Liver (tissue), 9 donors: ENCODE measurements around the gene ASMTL. TPM values are rescaled to one million over a fixed set of nuclear protein-coding genes. Genes with fewer than 3 reads are reported as not detected.

Experiments used
- DNase-seq: peaks from one replicate; pipeline ENCODE4 v3.0.0-alpha.2; 2017; ENCODE audit warnings: low spot score
- H3K27ac ChIP-seq, 2 donors: one replicate each; pipeline ENCODE4 v1.7.0; 2013; ENCODE audit warnings: inconsistent platforms in 2 of 2, low read length in 2 of 2, control low read depth in 1 of 2, low read depth in 1 of 2, mild to moderate bottlenecking in 1 of 2
- H3K27me3 ChIP-seq, 4 donors: one replicate each; pipeline versions ENCODE4 v1.6.1 to v1.7.0; 2013; ENCODE audit warnings: low read length in 3 of 4, inconsistent platforms in 1 of 4, mild to moderate bottlenecking in 1 of 4, moderate library complexity in 1 of 4; ENCODE audit not compliant: control insufficient read depth in 4 of 4, insufficient read depth in 4 of 4
- H3K36me3 ChIP-seq, 4 donors: one replicate each; pipeline versions ENCODE4 v1.6.1 to v1.7.0; 2013; ENCODE audit warnings: low read length in 3 of 4, mild to moderate bottlenecking in 3 of 4, low read depth in 1 of 4, moderate library complexity in 1 of 4; ENCODE audit not compliant: control insufficient read depth in 4 of 4, insufficient read depth in 3 of 4
- H3K4me1 ChIP-seq, 4 donors: one replicate each; pipeline versions ENCODE4 v1.6.1 to v1.7.0; 2013; ENCODE audit warnings: low read length in 3 of 4, mild to moderate bottlenecking in 3 of 4, moderate library complexity in 1 of 4; ENCODE audit not compliant: control insufficient read depth in 4 of 4, insufficient read depth in 4 of 4
- H3K4me3 ChIP-seq, 3 donors: one replicate each; pipeline versions ENCODE4 v1.6.1 to v1.7.0; 2013; ENCODE audit warnings: low read length in 3 of 3, control low read depth in 1 of 3, low read depth in 1 of 3, mild to moderate bottlenecking in 1 of 3
- H3K9ac ChIP-seq, 2 donors: one replicate each; pipeline ENCODE4 v1.7.0; 2013; ENCODE audit warnings: low read length in 2 of 2, mild to moderate bottlenecking in 2 of 2, moderate library complexity in 2 of 2, control low read depth in 1 of 2, low read depth in 1 of 2
- H3K9me3 ChIP-seq, 4 donors: one replicate each; pipeline versions ENCODE4 v1.6.1 to v1.7.0; 2013; ENCODE audit warnings: low read length in 3 of 4; ENCODE audit not compliant: control insufficient read depth in 4 of 4
- EGR1 ChIP-seq, 2 donors: IDR thresholded peaks; 2 replicates each; pipeline ENCODE4 v1.6.1; 2016 to 2018; ENCODE audit warnings: antibody characterized with exemption in 2 of 2, low read depth in 2 of 2
- FOXA2 ChIP-seq: IDR thresholded peaks from 2 replicates; pipeline ENCODE4 v1.6.1; 2016; ENCODE audit warnings: antibody characterized with exemption
- GABPA ChIP-seq, 2 donors: IDR thresholded peaks in 1 of 2; conservative IDR thresholded peaks in 1 of 2; 2 replicates each; pipeline ENCODE4 v1.6.1; 2016; ENCODE audit warnings: antibody characterized with exemption in 2 of 2, mild to moderate bottlenecking in 1 of 2, moderate library complexity in 1 of 2
- HNF4A ChIP-seq, 2 donors: conservative IDR thresholded peaks; 2 replicates each; pipeline ENCODE4 v1.6.1; 2016; ENCODE audit warnings: antibody characterized with exemption in 2 of 2, mild to moderate bottlenecking in 2 of 2
- HNF4G ChIP-seq: IDR thresholded peaks from 2 replicates; pipeline ENCODE4 v1.6.1; 2016; ENCODE audit warnings: antibody characterized with exemption
- RAD21 ChIP-seq, 2 donors: IDR thresholded peaks; 2 replicates each; pipeline ENCODE4 v1.6.1; 2016; ENCODE audit warnings: antibody characterized with exemption in 2 of 2, mild to moderate bottlenecking in 2 of 2
- RXRA ChIP-seq, 2 donors: IDR thresholded peaks; 2 replicates each; pipeline ENCODE4 v1.6.1; 2017 to 2018; ENCODE audit warnings: antibody characterized with exemption in 2 of 2, mild to moderate bottlenecking in 1 of 2
- SP1 ChIP-seq: IDR thresholded peaks from 2 replicates; pipeline ENCODE4 v1.6.1; 2018; ENCODE audit warnings: antibody characterized with exemption, mild to moderate bottlenecking
- YY1 ChIP-seq: IDR thresholded peaks from 2 replicates; pipeline ENCODE4 v1.6.1; 2016; ENCODE audit warnings: antibody characterized with exemption, mild to moderate bottlenecking
- WGBS: extraction: QIAGEN DNeasy Blood & Tissue Kit; methylation state at CpG from one replicate; pipeline ENCODE4 v1.1.7; 2013; 5-methylcytosine and 5-hydroxymethylcytosine counted together
- polyA plus RNA-seq, 2 donors: library from polyadenylated mRNA; stranded (reverse) in 1 of 2; unstranded in 1 of 2; fragments of 200-250 nt in 1 of 2; fragments of >200 nt in 1 of 2; fragmentation: Nextera tagmentation in 1 of 2; extraction: Ambion mirVana in 1 of 2; gene quantifications; one replicate each; pipeline versions ENCODE4 v1.2.1 to v1.2.3, GENCODE V29; 2013 to 2015
- total RNA-seq, 2 donors: library from RNA; depleted of rRNA; stranded (reverse); fragments of >200 nt; gene quantifications; one replicate each; pipeline ENCODE4 v1.2.3, GENCODE V29; 2014
- TF ChIP-seq, protein P1 (sequence below): IDR thresholded peaks from 2 replicates; pipeline ENCODE4 v1.6.1; 2016; ENCODE audit warnings: antibody characterized with exemption, mild to moderate bottlenecking
- TF ChIP-seq, protein P2 (sequence below): IDR thresholded peaks from 2 replicates; pipeline ENCODE4 v1.6.1; 2016; ENCODE audit warnings: antibody characterized with exemption
- TF ChIP-seq, protein P3 (sequence below): IDR thresholded peaks from 2 replicates; pipeline ENCODE4 v1.6.1; 2016; ENCODE audit warnings: antibody characterized with exemption
- TF ChIP-seq, protein P4 (sequence below): IDR thresholded peaks from 2 replicates; pipeline ENCODE4 v1.6.1; 2016; ENCODE audit warnings: antibody characterized with exemption
- donor health status: healthy.
- donor health status: healthy.
- donor health status: healthy.
- donor health status: healthy.
- donor health status: healthy.

ASMTL gene
- total and polyA plus RNA-seq, 4 donors = 10.3 to 18.9 (median 11.6) TPM

DNA sequence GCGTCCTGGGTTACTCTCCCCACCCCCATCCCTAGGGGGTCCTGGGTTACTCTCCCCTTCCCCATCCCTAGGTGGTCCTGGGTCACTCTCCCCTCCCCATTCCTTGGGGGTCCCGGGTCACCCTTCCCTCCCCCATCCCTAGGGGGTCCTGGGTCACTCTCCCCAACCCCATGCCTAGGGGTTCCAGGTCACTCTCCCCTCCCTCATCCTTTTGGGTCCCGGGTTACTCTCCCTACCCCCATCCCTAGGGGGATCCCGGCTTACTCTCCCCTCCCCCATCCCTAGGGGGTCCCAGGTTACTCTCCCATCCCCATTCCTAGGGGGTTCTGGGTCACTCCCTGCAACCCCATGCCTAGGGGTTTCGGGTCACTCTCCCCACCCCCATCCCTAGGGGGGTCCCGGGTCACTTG lies 1.5 kb downstream of the ASMTL start (continued):
- TF ChIP-seq, protein P1, sequence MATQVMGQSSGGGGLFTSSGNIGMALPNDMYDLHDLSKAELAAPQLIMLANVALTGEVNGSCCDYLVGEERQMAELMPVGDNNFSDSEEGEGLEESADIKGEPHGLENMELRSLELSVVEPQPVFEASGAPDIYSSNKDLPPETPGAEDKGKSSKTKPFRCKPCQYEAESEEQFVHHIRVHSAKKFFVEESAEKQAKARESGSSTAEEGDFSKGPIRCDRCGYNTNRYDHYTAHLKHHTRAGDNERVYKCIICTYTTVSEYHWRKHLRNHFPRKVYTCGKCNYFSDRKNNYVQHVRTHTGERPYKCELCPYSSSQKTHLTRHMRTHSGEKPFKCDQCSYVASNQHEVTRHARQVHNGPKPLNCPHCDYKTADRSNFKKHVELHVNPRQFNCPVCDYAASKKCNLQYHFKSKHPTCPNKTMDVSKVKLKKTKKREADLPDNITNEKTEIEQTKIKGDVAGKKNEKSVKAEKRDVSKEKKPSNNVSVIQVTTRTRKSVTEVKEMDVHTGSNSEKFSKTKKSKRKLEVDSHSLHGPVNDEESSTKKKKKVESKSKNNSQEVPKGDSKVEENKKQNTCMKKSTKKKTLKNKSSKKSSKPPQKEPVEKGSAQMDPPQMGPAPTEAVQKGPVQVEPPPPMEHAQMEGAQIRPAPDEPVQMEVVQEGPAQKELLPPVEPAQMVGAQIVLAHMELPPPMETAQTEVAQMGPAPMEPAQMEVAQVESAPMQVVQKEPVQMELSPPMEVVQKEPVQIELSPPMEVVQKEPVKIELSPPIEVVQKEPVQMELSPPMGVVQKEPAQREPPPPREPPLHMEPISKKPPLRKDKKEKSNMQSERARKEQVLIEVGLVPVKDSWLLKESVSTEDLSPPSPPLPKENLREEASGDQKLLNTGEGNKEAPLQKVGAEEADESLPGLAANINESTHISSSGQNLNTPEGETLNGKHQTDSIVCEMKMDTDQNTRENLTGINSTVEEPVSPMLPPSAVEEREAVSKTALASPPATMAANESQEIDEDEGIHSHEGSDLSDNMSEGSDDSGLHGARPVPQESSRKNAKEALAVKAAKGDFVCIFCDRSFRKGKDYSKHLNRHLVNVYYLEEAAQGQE = no peak
- no peak for TF ChIP-seq RAD21 (IDR thresholded peaks at IDR 0.05)
- no peak for TF ChIP-seq FOXA2
- no peak for TF ChIP-seq HNF4A (conservative IDR thresholded peaks at IDR 0.05)
- no peak for TF ChIP-seq EGR1 (IDR thresholded peaks at IDR 0.05; ENCODE audit: low read depth in 2 of 2)
- TF ChIP-seq, protein P2, sequence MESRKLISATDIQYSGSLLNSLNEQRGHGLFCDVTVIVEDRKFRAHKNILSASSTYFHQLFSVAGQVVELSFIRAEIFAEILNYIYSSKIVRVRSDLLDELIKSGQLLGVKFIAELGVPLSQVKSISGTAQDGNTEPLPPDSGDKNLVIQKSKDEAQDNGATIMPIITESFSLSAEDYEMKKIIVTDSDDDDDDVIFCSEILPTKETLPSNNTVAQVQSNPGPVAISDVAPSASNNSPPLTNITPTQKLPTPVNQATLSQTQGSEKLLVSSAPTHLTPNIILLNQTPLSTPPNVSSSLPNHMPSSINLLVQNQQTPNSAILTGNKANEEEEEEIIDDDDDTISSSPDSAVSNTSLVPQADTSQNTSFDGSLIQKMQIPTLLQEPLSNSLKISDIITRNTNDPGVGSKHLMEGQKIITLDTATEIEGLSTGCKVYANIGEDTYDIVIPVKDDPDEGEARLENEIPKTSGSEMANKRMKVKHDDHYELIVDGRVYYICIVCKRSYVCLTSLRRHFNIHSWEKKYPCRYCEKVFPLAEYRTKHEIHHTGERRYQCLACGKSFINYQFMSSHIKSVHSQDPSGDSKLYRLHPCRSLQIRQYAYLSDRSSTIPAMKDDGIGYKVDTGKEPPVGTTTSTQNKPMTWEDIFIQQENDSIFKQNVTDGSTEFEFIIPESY = no peak
- TF ChIP-seq, protein P3, sequence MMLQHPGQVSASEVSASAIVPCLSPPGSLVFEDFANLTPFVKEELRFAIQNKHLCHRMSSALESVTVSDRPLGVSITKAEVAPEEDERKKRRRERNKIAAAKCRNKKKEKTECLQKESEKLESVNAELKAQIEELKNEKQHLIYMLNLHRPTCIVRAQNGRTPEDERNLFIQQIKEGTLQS = no peak
- TF ChIP-seq SP1 = no peak

DNA sequence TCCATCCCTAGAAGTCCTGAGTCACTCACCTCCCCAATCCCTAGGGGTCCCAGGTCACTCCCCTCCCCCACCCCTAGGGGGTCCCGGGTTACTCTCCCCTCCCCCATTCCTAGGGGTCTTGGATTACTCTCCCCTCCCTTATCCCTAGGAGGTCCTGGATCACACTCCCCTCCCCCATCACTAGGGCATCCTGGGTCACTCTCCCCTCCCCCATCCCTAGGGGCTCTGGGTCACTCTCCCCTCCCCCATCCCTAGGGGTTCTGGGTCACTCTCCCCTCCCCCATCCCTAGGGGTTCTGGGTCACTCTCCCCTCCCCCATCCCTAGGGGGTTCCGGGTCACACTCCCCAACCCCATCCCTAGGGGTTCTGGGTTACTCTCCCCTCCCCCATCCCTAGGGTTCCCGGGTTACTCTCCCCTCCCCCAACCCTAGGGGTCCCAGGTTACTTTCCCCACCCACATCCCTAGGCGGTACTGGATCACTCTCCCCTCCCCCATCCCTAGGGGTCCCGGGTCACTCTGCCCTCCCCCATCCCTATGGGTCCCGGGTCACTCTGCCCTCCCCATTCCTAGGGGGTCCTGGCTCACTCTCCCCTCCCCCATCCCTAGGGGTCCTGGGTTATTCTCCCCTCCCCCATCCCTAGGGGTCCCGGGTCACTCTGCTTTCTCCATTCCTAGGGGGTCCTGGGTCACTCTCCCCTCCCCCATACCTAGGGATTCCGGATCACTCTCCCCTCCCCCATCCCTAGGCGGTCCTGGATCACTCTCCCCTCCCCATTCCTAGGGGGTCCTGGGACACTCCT lies 2.1 kb downstream of the ASMTL start:
- H3K4me3 ChIP-seq = no peak overlapping the region
- H3K36me3 ChIP-seq = no peaks in the 10 kb centered on the region
- no peak overlapping the region for H3K9ac ChIP-seq
- TF ChIP-seq, protein P1 = no peak
- TF ChIP-seq RXRA (IDR thresholded peaks at IDR 0.05) (no peak), FOXA2 (no peak), RAD21 (IDR thresholded peaks at IDR 0.05) (no peak), HNF4G (no peak), YY1 (no peak), GABPA (IDR thresholded peaks at IDR 0.05 in 1 of 2, conservative IDR thresholded peaks at IDR 0.05 in 1 of 2) (no peak)
- TF ChIP-seq, protein P4, sequence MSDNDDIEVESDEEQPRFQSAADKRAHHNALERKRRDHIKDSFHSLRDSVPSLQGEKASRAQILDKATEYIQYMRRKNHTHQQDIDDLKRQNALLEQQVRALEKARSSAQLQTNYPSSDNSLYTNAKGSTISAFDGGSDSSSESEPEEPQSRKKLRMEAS = no peak
- H3K4me1 ChIP-seq = peaks cover 0 to 17% (median 8%) of the 10 kb centered on the region in 4 donors
- DNase-seq = peak; percentile 17
- H3K27me3 ChIP-seq = no peaks in the 10 kb centered on the region
- H3K9me3 ChIP-seq = no peaks in the 10 kb centered on the region
- no peak overlapping the region for H3K27ac ChIP-seq
- 83% methylated on average over 9 of the region's 9 CpGs for WGBS
